Eye (tissue), 1 donor: ENCODE data around the gene GNAL.

Experiments
- DNase-seq: peaks from one replicate; pipeline ENCODE4 v3.0.0-alpha.2; 2015

The GNAL gene

DNA sequence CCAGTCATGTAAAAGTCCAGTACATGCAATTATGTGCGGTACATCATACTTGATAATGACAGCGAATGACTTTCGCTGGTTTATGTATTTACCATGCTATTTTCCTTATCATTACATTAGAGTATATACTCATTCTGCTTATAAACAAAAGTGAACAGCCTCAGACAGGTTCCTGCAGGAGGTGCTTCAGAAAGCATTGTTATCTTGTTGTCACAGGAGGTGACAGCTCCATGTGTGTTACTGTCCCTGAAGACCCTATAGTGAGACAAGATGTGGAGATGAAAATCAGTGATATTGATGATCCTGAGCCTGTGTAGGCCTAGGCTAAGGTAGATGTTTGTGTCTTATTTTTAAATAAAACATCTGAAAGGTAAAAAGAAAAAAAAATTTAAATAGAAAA lies 234.4 kb downstream of the GNAL start:
- no peak for DNase-seq

- DNase-seq = no peak
Measured at GRCh38 chr18:11925800-11926481, 236.9 kb downstream of the GNAL start.

GRCh38 chr18:11927497-11927896 lies 238.4 kb downstream of the GNAL start:
- no peak for DNase-seq

- DNase-seq = no peak
Measured at GRCh38 chr18:11932393-11932792, 243.3 kb downstream of the GNAL start.
